ENCODE measurements around the gene DUSP16.
"Not testable (repeated sequence)": the region's sequence is repeated elsewhere in the genome, so short reads cannot be mapped to it uniquely, and the experiment has no call there.

DUSP16 gene

GRCh38 chr12:12582895-12583303 is 20.2 kb upstream of the DUSP16 start:
- no peak for DNase-seq

- DNase-seq: no peak
Measured at GRCh38 chr12:12582193-12582881, 19.7 kb upstream of the DUSP16 start.

GRCh38 chr12:12580716-12581115 is 18.1 kb upstream of the DUSP16 start:
- DNase-seq: not testable (repeated sequence)

- DNase-seq: no peak
Measured at GRCh38 chr12:12577786-12578185, 15.1 kb upstream of the DUSP16 start.

GRCh38 chr12:12572659-12573058 is 10.0 kb upstream of the DUSP16 start:
- no peak for DNase-seq

GRCh38 chr12:12565971-12566370 is 3.3 kb upstream of the DUSP16 start:
- DNase-seq: not testable (repeated sequence)

GRCh38 chr12:12564911-12565310 is 2.2 kb upstream of the DUSP16 start:
- peak; percentile 12 for DNase-seq

GRCh38 chr12:12563290-12563928 is 746 bp upstream of the DUSP16 start:
- peak; percentile 12 for DNase-seq

- DNase-seq: peak; percentile 70
Measured at GRCh38 chr12:12562016-12562483, 613 bp downstream of the DUSP16 start.

GRCh38 chr12:12561371-12562015 is 1.2 kb downstream of the DUSP16 start:
- DNase-seq: peak; percentile 67

- DNase-seq: peak; percentile 72
Measured at GRCh38 chr12:12560587-12561370, 1.9 kb downstream of the DUSP16 start.

GRCh38 chr12:12559719-12560296 is 2.9 kb downstream of the DUSP16 start:
- peak; percentile 15 for DNase-seq

- no peak for DNase-seq
Measured at GRCh38 chr12:12558291-12558690, 4.4 kb downstream of the DUSP16 start.

- no peak for DNase-seq
Measured at GRCh38 chr12:12557733-12558132, 4.9 kb downstream of the DUSP16 start.

GRCh38 chr12:12555656-12556055 is 7.0 kb downstream of the DUSP16 start:
- no peak for DNase-seq

GRCh38 chr12:12553208-12553785 is 9.4 kb downstream of the DUSP16 start:
- no peak for DNase-seq

- DNase-seq: peak; percentile 18
Measured at GRCh38 chr12:12551115-12551514, 11.5 kb downstream of the DUSP16 start.

- no peak for DNase-seq
Measured at GRCh38 chr12:12550277-12550676, 12.4 kb downstream of the DUSP16 start.

- no peak for DNase-seq
Measured at GRCh38 chr12:12549426-12549825, 13.2 kb downstream of the DUSP16 start.

GRCh38 chr12:12548713-12549112 is 13.9 kb downstream of the DUSP16 start:
- DNase-seq: peak; percentile 70

GRCh38 chr12:12546314-12546772 is 16.3 kb downstream of the DUSP16 start:
- peak; percentile 96 for DNase-seq

GRCh38 chr12:12543959-12544358 is 18.7 kb downstream of the DUSP16 start:
- DNase-seq: no peak
